WTC11 (cell line): ENCODE data around the gene C1QTNF6. TPM values are rescaled to one million over a fixed set of nuclear protein-coding genes. Genes with fewer than 3 reads are reported as not detected.

Source experiments
- ATAC-seq: fragments of 200-7000 bp; cut with Tn5 transposase; 2 replicates; pipeline ENCODE4 v1.10.0; 2021; ENCODE audit warnings: mild to moderate bottlenecking, moderate library complexity
- CTCF ChIA-PET: fragments of 300-600 bp; sonication (Branson Sonifier 250); formaldehyde crosslinking; loops from one replicate; lab custom pipeline; 2021; ENCODE audit warnings: antibody characterized with exemption; lab: Charles Lee
- POLR2A ChIA-PET: fragments of 350-600 bp; sonication (Branson Sonifier 250); formaldehyde crosslinking; loops from one replicate; lab custom pipeline; 2021; ENCODE audit warnings: antibody characterized with exemption; lab: Charles Lee
- DNase-seq: peaks from one replicate; pipeline ENCODE4 v3.0.0; 2021; ENCODE audit warnings: low spot score
- H3K27ac Mint-ChIP-seq: 2 replicates; pipeline ENCODE4 v1.8.0; 2021; ENCODE audit warnings: mixed read lengths
- H3K27me3 Mint-ChIP-seq: 2 replicates; pipeline ENCODE4 v1.8.0; 2021; ENCODE audit warnings: low read depth, mild to moderate bottlenecking, moderate library complexity, mixed read lengths
- H3K36me3 Mint-ChIP-seq: 2 replicates; pipeline ENCODE4 v1.8.0; 2021; ENCODE audit warnings: mixed read lengths
- H3K4me1 Mint-ChIP-seq: 2 replicates; pipeline ENCODE4 v1.8.0; 2022; ENCODE audit warnings: mixed read lengths
- H3K4me3 Mint-ChIP-seq: 2 replicates; pipeline ENCODE4 v1.8.0; 2021; ENCODE audit warnings: mild to moderate bottlenecking, moderate library complexity, mixed read lengths
- H3K9me3 Mint-ChIP-seq: 2 replicates; pipeline ENCODE4 v1.8.0; 2021; ENCODE audit warnings: mixed read lengths
- ARID4B ChIP-seq: sonication (generic); formaldehyde crosslinking; IDR thresholded peaks from 2 replicates; pipeline ENCODE4 v1.8.0; 2023; ENCODE audit warnings: missing genetic modification reagents, mild to moderate bottlenecking, borderline replicate concordance
- ATF1 ChIP-seq: sonication (generic); formaldehyde crosslinking; IDR thresholded peaks from 2 replicates; pipeline ENCODE4 v1.8.1; 2023; ENCODE audit warnings: mild to moderate bottlenecking, moderate library complexity, missing genetic modification reagents
- CTCF ChIP-seq: fragments of 200-600 bp; IDR thresholded peaks from 2 replicates; pipeline ENCODE4 v1.8.0; 2022; ENCODE audit warnings: antibody characterized with exemption
- ELF4 ChIP-seq: sonication (generic); formaldehyde crosslinking; IDR thresholded peaks from 2 replicates; pipeline ENCODE4 v1.8.1; 2022; ENCODE audit warnings: low read depth, mild to moderate bottlenecking, moderate library complexity, missing genetic modification reagents
- EMX1 ChIP-seq: fragments of 250-450 bp; sonication (Bioruptor Pico); IDR thresholded peaks from 2 replicates; pipeline ENCODE4 v1.8.0; 2021; ENCODE audit warnings: mild to moderate bottlenecking
- FOXP1 ChIP-seq: sonication (generic); formaldehyde crosslinking; IDR thresholded peaks from 2 replicates; pipeline ENCODE4 v1.8.0; 2022; ENCODE audit warnings: missing genetic modification reagents, mild to moderate bottlenecking, moderate library complexity, borderline replicate concordance
- GTF2I ChIP-seq: fragments of 250-450 bp; sonication (Bioruptor Pico); conservative IDR thresholded peaks from 2 replicates; pipeline ENCODE4 v1.4.0; 2021; ENCODE audit warnings: mild to moderate bottlenecking
- JUN ChIP-seq: sonication (generic); formaldehyde crosslinking; IDR thresholded peaks from 2 replicates; pipeline ENCODE4 v1.8.0; 2023; ENCODE audit warnings: mild to moderate bottlenecking, missing genetic modification reagents
- MXD4 ChIP-seq: fragments of 250-450 bp; sonication (Bioruptor Pico); IDR thresholded peaks from 2 replicates; pipeline ENCODE4 v1.8.0; 2021; ENCODE audit warnings: mild to moderate bottlenecking, moderate library complexity, borderline replicate concordance
- OVOL2 ChIP-seq: fragments of 250-450 bp; sonication (Bioruptor Pico); IDR thresholded peaks from 2 replicates; pipeline ENCODE4 v1.9.0; 2021; ENCODE audit warnings: mild to moderate bottlenecking, borderline replicate concordance
- PRRX2 ChIP-seq: fragments of 250-450 bp; sonication (Bioruptor Pico); IDR thresholded peaks from 2 replicates; pipeline ENCODE4 v1.8.0; 2021; ENCODE audit warnings: mild to moderate bottlenecking
- RELA ChIP-seq: sonication (generic); formaldehyde crosslinking; IDR thresholded peaks from 2 replicates; pipeline ENCODE4 v1.8.1; 2022; ENCODE audit warnings: missing genetic modification reagents, mild to moderate bottlenecking, borderline replicate concordance
- SOX15 ChIP-seq: fragments of 250-450 bp; sonication (Bioruptor Pico); IDR thresholded peaks from 2 replicates; pipeline ENCODE4 v1.9.0; 2021; ENCODE audit warnings: mild to moderate bottlenecking
- STAT6 ChIP-seq: sonication (generic); formaldehyde crosslinking; conservative IDR thresholded peaks from 2 replicates; pipeline ENCODE4 v1.8.1; 2023; ENCODE audit warnings: mild to moderate bottlenecking, low read depth, missing genetic modification reagents, moderate library complexity
- ZBTB43 ChIP-seq: sonication (generic); formaldehyde crosslinking; IDR thresholded peaks from 2 replicates; pipeline ENCODE4 v1.8.1; 2023; ENCODE audit warnings: mild to moderate bottlenecking, missing genetic modification reagents
- ZNF317 ChIP-seq: sonication (generic); formaldehyde crosslinking; IDR thresholded peaks from 2 replicates; pipeline ENCODE4 v1.8.1; 2023; ENCODE audit warnings: low read depth, mild to moderate bottlenecking, moderate library complexity, missing genetic modification reagents, borderline replicate concordance
- ZNF396 ChIP-seq: fragments of 250-450 bp; sonication (Bioruptor Pico); IDR thresholded peaks from 2 replicates; pipeline ENCODE4 v1.8.0; 2021; ENCODE audit warnings: mild to moderate bottlenecking, moderate library complexity, borderline replicate concordance
- ZNF512 ChIP-seq: sonication (generic); formaldehyde crosslinking; IDR thresholded peaks from 2 replicates; pipeline ENCODE4 v1.8.1; 2022; ENCODE audit warnings: missing genetic modification reagents, borderline replicate concordance
- total RNA-seq: library from RNA; stranded (reverse); gene quantifications from 3 replicates; pipeline ENCODE4 v1.2.3, GENCODE V29; 2021

The C1QTNF6 gene
- total RNA-seq, 1 experiment from 2014 or later: 5.9 TPM

GRCh38 chr22:37192204-37192603 lies 4.2 kb upstream of the C1QTNF6 start:
- no peak for DNase-seq
- POLR2A ChIA-PET: no interaction called here
- no peak overlapping the region for H3K27ac Mint-ChIP-seq

More at GRCh38 chr22:37192204-37192603, 4.2 kb upstream of the C1QTNF6 start:
- peaks cover 50% of the 10 kb centered on the region for H3K4me1 Mint-ChIP-seq
- no peaks in the 10 kb centered on the region; the same call in 1 of the 2 replicates for H3K27me3 Mint-ChIP-seq
- TF ChIP-seq OVOL2 (CRISPR knock-in tag) (no peak), ATF1 (CRISPR knock-in tag) (no peak), ZNF512 (no peak), FOXP1 (CRISPR knock-in tag) (no peak), STAT6 (no peak), ARID4B (CRISPR knock-in tag) (no peak), RELA (CRISPR knock-in tag) (no peak), GTF2I (CRISPR knock-in tag) (no peak), ELF4 (CRISPR knock-in tag) (no peak), MXD4 (CRISPR knock-in tag) (no peak), ZNF317 (CRISPR knock-in tag) (no peak), JUN (no peak), SOX15 (CRISPR knock-in tag) (no peak), PRRX2 (CRISPR knock-in tag) (no peak), ZNF396 (CRISPR knock-in tag) (no peak), EMX1 (CRISPR knock-in tag) (no peak), ZBTB43 (CRISPR knock-in tag) (no peak), CTCF (no peak)
- CTCF ChIA-PET: interaction anchor here (1.2 to 1.7 kb wide), 2 partner anchors 26 to 67 kb away, joined by 3 to 4 read pairs; no protein-coding TSS in a partner anchor
- peaks cover 26% of the 10 kb centered on the region for H3K36me3 Mint-ChIP-seq
- H3K4me3 Mint-ChIP-seq: no peak overlapping the region
- no peak for ATAC-seq
- peaks cover 27% of the 10 kb centered on the region for H3K9me3 Mint-ChIP-seq
